Activated CD8-positive, alpha-beta memory T cell treated with anti-CD3 and anti-CD28 coated beads for 1 hour (primary cell): ENCODE results near the gene EMSY.

Experiments used
- DNase-seq, 2 donors: peaks; one replicate each; pipeline ENCODE4 v3.0.0-alpha.2; 2020; ENCODE audit warnings: low read depth in 1 of 2; ENCODE audit errors: extremely low read depth in 1 of 2

EMSY gene

DNA sequence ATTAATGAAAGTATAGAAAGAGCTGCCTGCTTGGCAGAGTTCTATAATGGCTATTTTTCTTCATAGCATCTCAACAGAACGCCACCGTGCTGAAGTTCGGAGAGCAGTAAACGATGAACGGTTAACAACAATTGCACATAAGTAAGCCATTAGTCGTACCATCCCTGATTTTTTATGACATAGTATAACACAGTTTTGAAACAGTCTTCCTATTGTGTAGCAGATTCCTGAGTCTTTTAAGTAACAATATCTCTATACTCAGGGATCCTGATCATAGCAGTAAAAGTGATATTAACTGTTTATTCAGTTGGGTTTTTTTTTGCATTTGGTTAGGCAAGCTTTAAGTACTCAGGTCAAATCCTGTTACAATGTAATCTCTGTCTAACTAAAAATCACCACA is 8.4 kb downstream of the EMSY start:
- no peak for DNase-seq

DNA sequence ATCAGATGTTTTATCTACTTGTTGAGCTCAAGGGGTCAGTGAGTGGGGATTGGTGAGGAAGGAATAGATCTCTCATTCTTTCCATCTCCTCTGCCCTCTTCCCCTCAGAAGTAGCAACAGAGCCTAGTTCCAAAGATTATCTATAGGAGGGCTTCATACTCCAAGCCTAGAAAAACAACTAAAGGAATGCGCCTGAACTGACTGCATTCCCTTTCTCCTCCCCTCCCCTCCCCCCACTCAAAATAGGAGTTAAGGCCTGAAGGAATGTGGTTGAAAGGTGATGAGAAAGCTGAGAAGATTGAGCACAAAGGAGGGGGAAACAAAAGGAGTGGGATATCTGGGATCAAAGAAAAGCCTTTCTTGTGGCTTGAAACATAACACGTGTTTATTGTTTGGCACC is 10.5 kb downstream of the EMSY start:
- DNase-seq: no peak

DNA sequence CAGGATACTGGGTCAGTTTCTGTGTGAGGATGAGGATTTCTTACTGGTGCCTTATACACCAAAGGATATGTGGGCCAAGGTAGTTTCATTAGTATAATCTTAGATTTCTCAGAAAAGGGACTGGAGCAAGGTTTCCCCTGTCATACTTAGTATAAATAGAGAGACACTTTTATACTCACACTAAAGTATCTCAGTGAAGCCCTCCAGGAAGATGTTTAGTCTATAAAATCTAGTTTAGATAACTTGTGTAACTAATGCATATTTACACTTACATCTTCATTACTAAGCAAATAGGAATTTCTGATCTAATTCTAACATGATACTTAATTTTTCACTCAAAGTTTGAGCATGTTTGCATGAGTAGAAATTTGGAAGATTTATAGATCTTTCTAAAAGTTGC is 11.1 kb downstream of the EMSY start:
- DNase-seq: no peak

DNA sequence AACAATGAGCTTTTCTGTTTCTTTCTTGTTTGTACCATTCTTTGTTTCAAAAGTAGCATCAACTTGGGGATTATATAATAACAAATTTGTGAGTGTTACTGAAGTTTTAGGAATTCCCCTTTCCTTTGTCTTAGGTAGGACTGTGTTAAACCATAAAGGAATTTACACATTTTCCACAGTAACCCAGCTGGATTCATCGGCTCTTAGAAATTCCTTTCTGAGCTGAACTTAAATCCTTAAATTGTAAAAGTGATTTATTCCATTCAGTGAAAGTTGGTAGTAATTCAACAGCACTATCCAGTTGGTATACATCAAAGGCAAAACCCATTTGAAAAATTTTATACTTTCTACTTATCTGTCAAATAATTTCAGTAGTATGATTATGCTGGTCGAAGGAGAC is 11.8 kb downstream of the EMSY start:
- DNase-seq: no peak

DNA sequence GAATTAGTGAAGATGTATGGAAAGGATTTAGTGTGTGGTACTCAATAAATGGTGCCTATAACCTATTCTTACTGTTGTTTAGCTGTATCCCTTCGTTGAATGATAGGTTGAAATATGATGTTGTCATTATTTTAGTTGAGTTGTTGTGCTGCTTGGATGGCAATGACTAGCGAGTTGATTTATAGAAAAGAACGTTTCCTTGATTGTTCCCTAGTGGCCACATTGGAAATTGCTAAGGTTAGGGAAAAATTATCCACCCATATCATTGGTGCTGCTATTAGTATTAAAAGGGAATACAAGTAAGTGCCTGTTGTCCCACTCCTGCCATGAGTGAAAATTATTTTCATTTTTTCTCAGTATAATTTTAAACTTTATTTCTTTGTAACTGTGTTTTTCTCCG is 14.5 kb downstream of the EMSY start:
- no peak for DNase-seq

DNA sequence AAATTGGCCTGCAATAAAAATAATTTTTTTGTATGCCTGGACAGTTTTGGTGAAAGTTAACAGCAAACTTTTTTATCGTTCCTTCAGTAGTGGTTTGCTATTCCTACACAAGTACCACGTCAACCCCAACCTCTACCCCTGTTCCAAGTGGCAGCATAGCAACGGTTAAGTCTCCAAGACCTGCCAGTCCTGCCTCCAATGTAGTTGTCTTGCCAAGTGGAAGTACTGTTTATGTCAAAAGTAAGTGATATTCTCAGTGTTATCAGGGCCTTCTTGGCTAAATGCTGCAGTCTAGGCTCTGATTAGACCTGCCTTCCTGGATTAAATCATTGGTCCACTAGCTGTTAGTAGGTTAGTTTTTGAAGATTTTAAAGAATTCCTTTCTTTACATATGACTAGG is 15.0 kb downstream of the EMSY start:
- no peak for DNase-seq

DNA sequence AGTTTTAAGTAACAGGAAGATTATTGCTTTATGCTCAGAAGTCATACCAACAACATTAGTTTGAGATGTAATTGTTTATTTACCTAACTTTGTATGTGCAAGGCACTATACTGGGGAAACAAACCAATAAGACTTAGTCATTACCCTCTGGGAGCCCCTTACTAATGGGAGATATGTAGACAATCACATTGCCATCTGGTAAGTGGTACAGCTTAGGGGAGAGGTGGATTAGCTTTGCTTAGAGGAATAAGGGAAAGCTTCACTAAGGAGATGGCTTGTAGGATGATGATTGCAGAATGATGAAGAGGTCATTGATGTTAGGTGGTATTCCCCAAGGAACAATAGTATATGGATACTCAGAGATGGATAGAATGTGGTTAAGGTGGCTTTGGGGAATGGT is 17.5 kb downstream of the EMSY start:
- DNase-seq: no peak

DNA sequence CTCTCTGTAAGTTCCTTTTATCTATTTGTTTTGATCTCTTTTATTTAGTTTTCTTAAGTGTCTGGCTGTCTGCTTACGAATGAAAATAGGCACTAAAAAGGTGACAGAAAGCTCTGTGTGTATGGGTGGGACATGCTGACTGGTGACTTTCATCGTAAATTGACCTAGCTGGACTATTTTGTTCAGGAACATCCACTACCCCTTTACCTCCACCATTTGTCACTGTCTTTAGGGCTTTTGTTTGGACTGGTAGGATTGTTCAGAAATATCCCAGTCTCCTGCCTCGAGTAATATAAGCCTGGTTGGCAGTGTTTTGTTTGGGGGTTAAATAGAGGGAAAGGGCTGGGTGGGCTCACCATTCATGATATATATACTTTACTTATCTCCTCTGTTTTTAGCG is 20.9 kb downstream of the EMSY start:
- no peak for DNase-seq

DNA sequence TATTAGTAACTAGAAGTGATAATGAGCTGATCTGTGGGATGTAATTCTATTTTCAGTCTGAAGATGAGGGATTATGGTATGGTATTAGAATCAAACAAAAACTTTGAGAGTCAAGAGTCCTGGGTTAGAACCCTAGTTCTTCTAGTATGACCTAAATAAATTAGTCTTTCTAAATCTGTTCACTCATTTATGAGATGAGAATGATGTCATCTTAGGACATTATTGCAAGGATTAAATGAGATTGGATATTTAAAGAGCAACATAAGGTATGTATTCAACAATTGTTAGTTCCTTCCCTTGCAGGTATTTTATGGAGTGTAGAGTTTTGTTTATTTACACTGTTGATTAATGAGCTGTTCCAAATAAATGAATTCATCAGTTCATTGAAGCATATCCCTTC is 21.8 kb downstream of the EMSY start:
- DNase-seq: no peak

DNA sequence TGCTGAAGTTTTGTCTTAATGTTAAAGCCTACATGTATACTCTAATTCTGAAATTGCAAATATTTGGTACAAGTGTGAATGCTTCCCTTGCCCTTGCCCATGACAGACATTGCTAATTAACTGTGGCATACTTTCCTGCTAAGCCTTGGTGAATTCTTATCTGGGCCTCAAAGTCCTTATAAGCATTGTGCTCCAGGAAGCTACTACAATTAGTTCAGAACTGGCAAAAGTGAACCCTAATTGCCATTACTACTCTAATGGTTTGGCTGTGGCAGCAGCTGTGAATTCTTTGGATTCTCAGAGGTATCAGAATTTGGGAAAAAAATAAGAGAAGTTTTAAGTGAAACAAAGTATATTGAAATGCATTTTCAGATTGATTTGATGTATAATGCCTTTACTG is 24.3 kb downstream of the EMSY start:
- no peak for DNase-seq

DNA sequence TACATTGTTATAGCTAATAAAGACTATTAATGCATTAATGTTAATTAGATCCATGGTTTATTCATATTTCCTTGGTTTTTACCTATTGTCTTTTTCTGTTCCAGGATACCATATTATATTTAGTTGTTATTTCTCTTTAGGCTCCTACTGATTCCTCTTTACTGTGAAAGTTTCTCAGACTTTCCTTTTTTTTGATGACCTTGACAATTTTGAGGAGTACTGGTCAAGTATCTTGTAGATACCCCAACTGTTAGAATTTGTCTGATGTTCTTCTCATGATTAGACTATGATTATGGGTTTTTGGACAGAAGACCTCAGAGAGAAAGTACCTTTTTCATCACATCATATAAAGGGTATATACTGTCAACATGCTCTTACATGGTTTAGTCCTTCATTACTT is 26.6 kb downstream of the EMSY start:
- no peak for DNase-seq

DNA sequence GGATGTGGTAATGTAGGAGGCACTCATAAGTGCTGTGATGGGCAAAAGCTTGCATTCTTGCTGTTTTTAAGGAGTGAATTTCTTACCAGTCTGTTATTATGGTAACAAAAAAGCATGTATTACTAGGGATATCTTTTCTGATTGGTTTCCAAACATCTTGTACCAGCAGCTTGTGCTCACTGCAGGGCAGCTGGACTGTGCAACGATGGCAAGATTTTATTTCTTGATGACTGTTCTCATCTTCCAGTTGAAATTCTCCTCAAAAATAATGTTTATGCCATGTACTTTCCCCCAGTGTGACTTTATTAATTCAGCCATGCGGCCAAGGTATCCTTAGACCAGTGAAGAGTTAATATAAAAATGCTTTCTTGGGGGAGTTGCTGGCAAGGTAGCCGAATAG is 35.4 kb downstream of the EMSY start:
- no peak for DNase-seq

DNA sequence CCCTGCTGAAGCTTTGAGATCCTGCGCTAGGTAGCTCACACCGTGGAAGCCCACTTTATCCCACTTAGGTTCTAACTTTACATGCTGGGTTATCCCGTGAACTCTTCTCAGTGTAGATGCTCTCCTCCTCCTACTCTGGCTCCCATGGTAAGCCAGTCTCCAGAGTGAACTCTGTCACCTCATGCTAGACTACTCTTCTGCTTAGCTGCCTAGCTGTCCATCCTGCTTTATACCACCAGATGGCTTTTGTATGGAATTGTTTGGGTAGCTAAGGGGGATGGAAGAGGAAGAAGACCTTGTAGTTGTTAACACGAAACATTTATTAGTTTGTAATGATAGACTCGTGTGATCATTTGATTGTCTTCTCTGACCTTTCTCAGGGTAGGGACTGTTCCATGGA is 46.8 kb downstream of the EMSY start:
- DNase-seq: no peak

DNA sequence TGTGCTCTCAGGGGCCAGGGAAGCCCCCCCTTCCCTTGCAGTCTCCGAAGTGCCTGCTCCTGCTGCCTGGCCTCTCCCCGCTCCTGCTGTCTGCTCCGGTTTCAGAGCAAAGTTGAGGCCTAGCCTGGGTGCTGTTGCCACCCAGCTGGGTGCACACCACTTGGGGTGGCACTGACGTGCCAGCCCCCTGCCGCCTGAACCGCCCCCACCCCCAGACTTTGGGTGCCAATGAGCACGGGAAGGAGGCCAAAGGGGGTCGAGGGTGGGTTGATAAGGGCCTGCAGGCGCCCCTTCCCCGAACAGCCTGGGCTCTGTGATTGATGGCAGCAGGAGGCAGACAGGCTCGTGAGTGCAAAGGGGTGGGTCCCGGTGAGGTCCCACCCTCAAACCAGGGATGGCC is 48.2 kb downstream of the EMSY start:
- DNase-seq: no peak

DNA sequence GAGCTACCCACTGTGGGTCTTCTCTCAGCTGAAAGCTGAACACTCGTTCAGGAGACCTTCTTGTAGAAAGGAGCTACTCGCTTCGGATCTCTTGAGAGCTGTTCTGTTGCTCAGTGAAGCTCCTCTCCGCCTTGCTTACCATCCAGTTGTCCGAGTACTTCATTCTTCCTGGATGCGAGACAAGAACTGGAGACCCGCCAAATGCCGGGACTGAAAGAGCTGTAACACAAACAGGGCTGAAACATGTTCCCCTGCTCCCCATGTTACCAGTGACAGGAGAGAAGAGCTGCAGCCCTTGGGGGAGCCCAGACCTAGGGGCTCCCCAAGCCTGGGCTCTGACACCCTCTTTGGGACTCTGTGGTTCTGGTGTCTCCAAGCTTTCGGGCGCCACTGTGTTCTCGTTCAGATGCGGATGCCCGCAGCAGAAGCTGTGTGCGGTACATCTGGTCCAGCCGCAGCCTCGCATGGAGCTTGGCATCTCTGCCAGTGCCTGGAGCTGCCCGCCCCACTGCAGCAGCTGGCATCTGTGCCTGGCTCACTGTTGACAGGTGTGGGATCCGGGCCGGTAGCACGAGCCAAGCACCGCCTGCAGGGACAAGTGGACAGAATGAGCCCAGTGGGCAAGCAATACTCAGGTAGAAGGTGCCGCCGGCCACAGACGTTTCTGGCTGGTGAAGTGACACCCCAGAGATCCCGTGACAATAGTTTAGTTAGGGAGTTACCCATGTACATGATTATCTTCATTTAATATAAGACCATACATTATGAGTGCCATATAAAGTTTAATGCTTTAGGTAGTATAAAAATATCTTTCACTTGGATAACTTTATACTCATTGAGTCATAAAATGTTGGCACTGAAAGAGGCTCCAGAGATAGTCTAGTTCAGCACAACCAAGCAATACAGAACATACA is 49.1 kb downstream of the EMSY start:
- DNase-seq: no peak

DNA sequence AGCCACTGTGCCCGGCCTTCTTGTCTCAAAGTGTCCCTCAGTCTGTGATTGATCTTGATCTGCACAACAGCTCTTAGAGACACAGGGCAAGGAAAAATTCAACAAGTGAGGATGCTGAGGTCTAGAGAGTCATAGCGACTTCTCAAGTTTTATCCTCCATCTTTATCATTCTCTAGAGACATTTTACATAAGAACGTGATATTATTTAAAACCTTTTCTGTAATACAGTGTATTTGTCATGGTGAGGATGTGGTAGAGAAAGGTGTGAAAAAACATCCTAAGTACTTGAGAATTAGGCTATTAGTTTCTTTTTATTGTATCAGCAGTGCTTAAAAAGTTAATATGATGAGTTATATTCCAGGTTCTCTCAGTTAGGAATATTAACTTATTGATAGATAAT is 50.2 kb downstream of the EMSY start:
- no peak for DNase-seq

DNA sequence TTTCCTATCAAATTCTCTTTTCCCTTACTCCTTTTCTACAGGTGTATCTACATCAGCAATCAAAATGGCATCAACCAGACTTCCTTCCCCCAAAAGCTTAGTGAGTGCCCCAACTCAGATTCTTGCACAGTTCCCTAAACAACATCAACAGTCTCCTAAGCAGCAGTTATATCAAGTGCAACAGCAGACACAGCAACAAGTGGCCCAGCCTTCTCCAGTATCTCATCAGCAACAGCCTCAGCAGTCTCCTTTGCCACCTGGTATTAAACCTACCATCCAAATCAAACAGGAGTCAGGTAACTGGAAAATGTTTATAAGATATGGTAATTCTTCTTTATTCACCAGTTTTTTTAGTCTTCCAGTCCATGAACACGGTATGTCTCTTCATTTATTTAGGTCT is 51.4 kb downstream of the EMSY start:
- no peak for DNase-seq

DNA sequence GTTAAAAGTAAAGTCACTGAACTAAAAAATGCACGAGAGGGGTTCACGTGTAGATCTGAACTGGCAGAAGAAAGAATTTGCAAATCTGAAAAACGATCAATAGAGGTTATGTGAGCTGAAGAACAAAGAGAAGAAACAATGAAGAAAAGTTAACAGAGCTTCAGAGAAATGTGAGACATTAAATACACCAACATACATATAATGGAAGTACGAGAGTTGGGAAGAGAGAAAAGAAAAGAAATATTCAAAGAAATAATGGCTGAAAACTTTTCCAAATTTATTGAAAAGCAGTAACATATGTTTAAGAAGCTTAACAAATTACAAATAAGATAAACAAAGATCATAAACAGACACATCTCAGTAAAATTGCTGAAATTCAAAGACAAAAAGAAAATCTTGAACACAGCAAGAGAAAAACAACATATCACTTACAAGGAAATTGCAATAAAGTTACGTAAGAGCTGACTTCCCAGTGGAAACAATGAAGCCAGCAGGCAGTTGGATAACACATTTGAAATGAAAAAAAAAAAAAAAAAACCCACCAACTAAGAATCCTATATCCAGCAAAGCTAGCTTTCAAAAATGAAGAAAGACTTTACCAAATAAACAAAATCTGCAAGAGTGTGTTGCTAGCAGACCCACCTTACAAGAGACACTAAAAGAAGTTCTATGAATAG is 56.8 kb downstream of the EMSY start:
- DNase-seq: no peak

DNA sequence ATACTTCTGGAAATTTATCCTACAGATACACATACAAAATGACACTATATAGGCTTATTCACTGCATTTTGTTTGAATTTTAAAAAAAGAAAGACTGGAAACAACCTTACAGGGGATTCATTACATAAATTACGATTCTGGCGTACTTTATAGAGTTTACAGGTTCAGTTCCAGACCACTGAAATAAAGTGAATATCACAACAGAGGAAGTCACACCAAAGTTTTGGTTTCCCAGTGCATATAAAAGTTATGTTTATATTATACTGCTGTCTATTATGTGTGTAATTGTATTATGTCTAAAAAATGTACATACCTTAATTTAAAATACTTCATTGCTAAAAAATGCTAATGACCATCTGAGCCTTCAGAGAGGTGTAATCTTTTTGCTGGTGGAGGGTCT is 62.0 kb downstream of the EMSY start:
- DNase-seq: no peak

DNA sequence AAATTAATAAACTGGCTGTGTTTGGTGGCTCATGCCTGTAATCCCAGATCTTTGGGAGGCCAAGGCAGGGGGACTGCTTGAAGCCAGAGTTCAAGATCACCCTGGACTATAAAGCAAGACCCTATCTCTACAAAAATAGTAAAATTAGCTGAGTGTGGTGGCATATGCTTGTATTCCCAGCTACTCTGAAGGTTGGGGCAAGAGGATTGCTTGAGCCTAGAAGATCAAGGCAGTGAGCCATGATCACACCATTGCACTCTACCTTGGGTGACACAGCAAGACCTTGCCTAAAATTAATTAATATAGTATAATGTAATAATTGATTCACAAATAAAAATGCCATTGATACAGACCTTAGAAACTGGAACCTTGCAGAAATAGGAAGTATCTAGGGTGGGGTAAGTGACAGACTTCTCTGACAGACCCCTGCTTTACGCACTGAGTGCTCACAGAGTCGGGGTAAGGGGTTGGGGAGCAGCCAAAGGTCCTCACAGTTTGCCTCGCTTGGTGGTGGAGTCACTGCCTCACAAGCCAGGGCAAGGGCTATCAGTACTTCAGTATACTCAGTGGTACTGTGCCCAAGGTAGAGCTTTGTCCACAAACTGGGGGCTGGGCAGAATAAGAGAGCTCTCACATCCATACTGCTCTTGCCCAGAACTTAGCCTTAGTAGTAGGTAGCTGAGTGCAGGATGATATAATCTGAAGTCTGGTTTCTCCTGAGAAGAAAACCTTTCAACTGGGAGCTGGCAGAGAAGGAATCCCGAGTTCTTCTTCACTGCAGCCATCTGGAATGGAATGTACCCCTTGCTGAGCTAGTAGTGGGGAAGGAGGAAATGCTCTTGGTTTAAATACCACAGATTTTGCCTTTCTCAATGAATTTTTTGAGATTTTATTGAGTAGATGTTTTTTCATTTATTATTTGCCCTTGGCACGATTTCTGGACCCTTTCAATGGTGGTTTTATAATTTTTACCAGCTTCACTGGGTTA is 65.5 kb downstream of the EMSY start:
- no peak for DNase-seq
